Endothelial cell of umbilical vein (primary cell): Measurements from ENCODE around the gene EYS. TPM values are rescaled to one million over a fixed set of nuclear protein-coding genes. Genes with fewer than 3 reads are reported as not detected.

Experiments
- BruUV-seq: library from RNA; stranded (reverse); fragments of 400-500 nt; replicated peaks from 2 replicates; lab custom pipeline; 2021; lab: Mats Ljungman, UMichigan
- CTCF ChIA-PET: fragments of 300-600, 350-600 bp; sonication (Branson Sonifier 250); formaldehyde crosslinking; loops from one replicate; lab custom pipeline; 2021; ENCODE audit warnings: antibody characterized with exemption, inconsistent platforms; lab: Charles Lee
- POLR2A ChIA-PET: fragments of 300-600, 350-600 bp; sonication (Branson Sonifier 250); formaldehyde crosslinking; loops from one replicate; lab custom pipeline; 2021; ENCODE audit warnings: antibody characterized with exemption, inconsistent platforms; lab: Charles Lee
- DNase-seq: peaks from one replicate; pipeline ENCODE4 v3.0.0-alpha.2; 2011; ENCODE audit warnings: low read depth, low spot score
- FAIRE-seq: peaks from 2 replicates; lab custom pipeline; 2011; peaks lifted over from hg19 to GRCh38; lab: Jason Lieb, UNC
- H2AFZ ChIP-seq: 2 replicates; pipeline ENCODE4 v1.6.0; 2012; ENCODE audit warnings: low read depth, low read length, control low read depth, inconsistent platforms
- H3K27ac ChIP-seq: 2 replicates; pipeline ENCODE4 v1.5.1; 2011; ENCODE audit warnings: low read depth, mild to moderate bottlenecking, control low read depth, low read length, moderate library complexity; ENCODE audit not compliant: insufficient read depth
- H3K27me3 ChIP-seq, 2 experiments: 2 replicates each; pipeline versions ENCODE4 v1.6.0 to v1.6.1; 2011; ENCODE audit warnings: low read length in 2 of 2, mixed read lengths in 1 of 2; ENCODE audit not compliant: control insufficient read depth in 2 of 2, insufficient read depth in 2 of 2
- H3K36me3 ChIP-seq, 2 experiments: 2 replicates in 1 of 2; 3 replicates in 1 of 2; pipeline ENCODE4 v1.5.1; 2011; ENCODE audit warnings: low read length in 2 of 2, mild to moderate bottlenecking in 1 of 2, moderate library complexity in 1 of 2; ENCODE audit not compliant: control insufficient read depth in 2 of 2, insufficient read depth in 2 of 2; ENCODE audit errors: extremely low read depth in 1 of 2
- H3K4me1 ChIP-seq: 3 replicates; pipeline ENCODE4 v1.5.1; 2011; ENCODE audit warnings: mild to moderate bottlenecking, low read length; ENCODE audit not compliant: control insufficient read depth, insufficient read depth; ENCODE audit errors: extremely low read depth
- H3K4me2 ChIP-seq: 2 replicates; pipeline ENCODE4 v1.6.1; 2011; ENCODE audit warnings: low read length, control low read depth, mixed read lengths; ENCODE audit not compliant: insufficient read depth
- H3K4me3 ChIP-seq, 3 experiments: fragments of 200-600 bp in 1 of 3; sonication (generic), shearing (Covaris generic) in 1 of 3; replicated peaks in 1 of 3; 2 replicates each; pipeline ENCODE4 v1.5.1; 2011 to 2016; ENCODE audit warnings: control low read depth in 3 of 3, low read length in 3 of 3, mild to moderate bottlenecking in 2 of 3, inconsistent platforms in 1 of 3, low read depth in 1 of 3, moderate library complexity in 1 of 3; ENCODE audit not compliant: insufficient read depth in 1 of 3
- H3K79me2 ChIP-seq: 2 replicates; pipeline ENCODE4 v1.6.0; 2012; ENCODE audit warnings: low read length, inconsistent platforms; ENCODE audit not compliant: control insufficient read depth, insufficient read depth
- H3K9ac ChIP-seq: replicated peaks from 2 replicates; pipeline ENCODE3; 2011; ENCODE audit warnings: low read length, control low read depth; ENCODE audit not compliant: insufficient read depth; ENCODE audit errors: extremely low read depth
- H3K9me1 ChIP-seq: replicated peaks from 3 replicates; pipeline ENCODE4 v1.6.0; 2011; ENCODE audit warnings: mild to moderate bottlenecking, low read length; ENCODE audit not compliant: control insufficient read depth, insufficient read depth; ENCODE audit errors: extremely low read depth
- H3K9me3 ChIP-seq: replicated peaks from 2 replicates; pipeline ENCODE4 v1.5.1; 2012; ENCODE audit warnings: low read length, inconsistent platforms; ENCODE audit not compliant: control insufficient read depth, insufficient read depth
- H4K20me1 ChIP-seq: replicated peaks from 2 replicates; pipeline ENCODE3; 2011; ENCODE audit warnings: mild to moderate bottlenecking, low read length; ENCODE audit not compliant: control insufficient read depth, insufficient read depth; ENCODE audit errors: extremely low read depth
- EZH2 ChIP-seq: IDR thresholded peaks from 2 replicates; pipeline ENCODE4 v1.6.1; 2012; ENCODE audit warnings: borderline replicate concordance, low read depth, mild to moderate bottlenecking, moderate library complexity, low read length, inconsistent platforms; ENCODE audit not compliant: severe bottlenecking
- FOS ChIP-seq: IDR thresholded peaks from 2 replicates; pipeline ENCODE4 v1.6.1; 2011; ENCODE audit warnings: mild to moderate bottlenecking, low read length, moderate library complexity, borderline replicate concordance; ENCODE audit not compliant: insufficient read depth
- GATA2 ChIP-seq: IDR thresholded peaks from 2 replicates; pipeline ENCODE4 v1.7.0; 2011; ENCODE audit warnings: low read depth, mild to moderate bottlenecking, moderate library complexity, mixed read lengths, low read length; ENCODE audit not compliant: insufficient read length, insufficient read depth
- JUN ChIP-seq: IDR thresholded peaks from 2 replicates; pipeline ENCODE4 v1.6.1; 2011; ENCODE audit warnings: borderline replicate concordance, low read depth; ENCODE audit not compliant: insufficient read length, insufficient read depth
- MYC ChIP-seq: IDR thresholded peaks from one replicate; pipeline ENCODE4 v1.6.1; 2011; ENCODE audit warnings: mild to moderate bottlenecking, low read depth, low read length
- POLR2A ChIP-seq: IDR thresholded peaks from 2 replicates; pipeline ENCODE4 v1.6.1; 2012; ENCODE audit warnings: low read depth, mild to moderate bottlenecking, control low read depth, low read length
- POLR2AphosphoS5 ChIP-seq: IDR thresholded peaks from 2 replicates; pipeline ENCODE4 v1.6.1; 2012; ENCODE audit warnings: low read depth, mild to moderate bottlenecking, control low read depth, low read length, moderate library complexity; ENCODE audit not compliant: insufficient read depth
- dilution Hi-C: fragments of 300-500 bp; cut with MboI; formaldehyde crosslinking; loops from one replicate; pipeline ENCODE4 v1.15.0; 2019; ENCODE audit warnings: low sequenced_read_pairs; ENCODE audit not compliant: extremely low pct_ligation_motif_present
- intact Hi-C: fragments of 100-400 bp; cut with micrococcal nuclease; formaldehyde crosslinking; loops from one replicate; pipeline ENCODE4 v1.10.0; 2022
- polyA plus RNA-seq, 4 experiments: library from polyadenylated mRNA; depleted of rRNA in 3 of 4; stranded (reverse) in 3 of 4; unstranded in 1 of 4; fragments of >200 nt; gene quantifications; 2 replicates each; pipeline versions ENCODE4 v1.2.1 to v1.2.3, GENCODE V29; 2011 to 2012; ENCODE audit warnings: missing spikeins in 1 of 4
- total RNA-seq: library from RNA; stranded (reverse); gene quantifications from 2 replicates; pipeline ENCODE4 v1.2.3, GENCODE V29; 2021
- TF ChIP-seq, protein P1 (sequence below): IDR thresholded peaks from 2 replicates; pipeline ENCODE4 v1.6.1; 2011; ENCODE audit not compliant: insufficient read depth, insufficient read length
- TF ChIP-seq, protein P2 (sequence below), 2 donors: IDR thresholded peaks; 1 replicate in 1 of 2; 2 replicates in 1 of 2; pipeline ENCODE4 v1.5.1; 2011; ENCODE audit warnings: low read length in 2 of 2, mild to moderate bottlenecking in 2 of 2, moderate library complexity in 2 of 2, control low read depth in 1 of 2, inconsistent platforms in 1 of 2, low read depth in 1 of 2; ENCODE audit not compliant: insufficient read depth in 1 of 2; ENCODE audit errors: extremely low read depth in 1 of 2

Gene EYS
- total and polyA plus RNA-seq, 2 donors (not counting 3 experiments of a cell fraction or from before 2014, with no cell fraction given) = 0.01 to 0.27 TPM

DNA sequence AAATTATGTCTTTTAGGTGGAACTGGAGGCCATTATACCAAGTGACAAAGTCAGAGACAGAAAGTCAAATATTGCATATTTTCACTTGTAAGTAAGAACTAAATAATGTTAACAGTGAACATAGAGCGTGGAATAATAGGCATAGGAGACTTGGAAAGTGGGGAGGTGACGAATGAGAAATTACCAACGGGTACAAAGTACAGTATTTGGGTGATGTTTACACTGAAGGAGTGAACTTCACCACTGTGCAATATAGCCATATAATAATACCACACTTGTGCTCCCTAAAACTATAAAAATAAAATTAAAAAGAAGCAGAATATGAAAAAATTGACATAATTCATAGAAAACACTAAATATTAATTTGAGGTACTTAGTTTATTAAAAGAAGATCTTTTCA lies 14.9 kb downstream of the EYS start:
- Histone ChIP-seq H3K4me3 (no peak overlapping the region), H4K20me1 (no peaks in the 10 kb centered on the region), H3K9me3 (no peaks in the 10 kb centered on the region), H3K4me2 (no peak overlapping the region), H3K9me1 (no peaks in the 10 kb centered on the region), H3K79me2 (no peaks in the 10 kb centered on the region), H3K36me3 (no peaks in the 10 kb centered on the region), H3K4me1 (no peaks in the 10 kb centered on the region), H3K27ac (no peak overlapping the region), H3K27me3 (no peaks in the 10 kb centered on the region), H3K9ac (no peak overlapping the region), H2AFZ (no peak overlapping the region)
- no peak for DNase-seq
- TF ChIP-seq GATA2 (no peak), FOS (no peak), POLR2A (no peak), MYC (no peak), POLR2AphosphoS5 (no peak), EZH2 (no peak), JUN (no peak)
- TF ChIP-seq, protein P1, sequence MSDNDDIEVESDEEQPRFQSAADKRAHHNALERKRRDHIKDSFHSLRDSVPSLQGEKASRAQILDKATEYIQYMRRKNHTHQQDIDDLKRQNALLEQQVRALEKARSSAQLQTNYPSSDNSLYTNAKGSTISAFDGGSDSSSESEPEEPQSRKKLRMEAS = no peak
- TF ChIP-seq, protein P2, sequence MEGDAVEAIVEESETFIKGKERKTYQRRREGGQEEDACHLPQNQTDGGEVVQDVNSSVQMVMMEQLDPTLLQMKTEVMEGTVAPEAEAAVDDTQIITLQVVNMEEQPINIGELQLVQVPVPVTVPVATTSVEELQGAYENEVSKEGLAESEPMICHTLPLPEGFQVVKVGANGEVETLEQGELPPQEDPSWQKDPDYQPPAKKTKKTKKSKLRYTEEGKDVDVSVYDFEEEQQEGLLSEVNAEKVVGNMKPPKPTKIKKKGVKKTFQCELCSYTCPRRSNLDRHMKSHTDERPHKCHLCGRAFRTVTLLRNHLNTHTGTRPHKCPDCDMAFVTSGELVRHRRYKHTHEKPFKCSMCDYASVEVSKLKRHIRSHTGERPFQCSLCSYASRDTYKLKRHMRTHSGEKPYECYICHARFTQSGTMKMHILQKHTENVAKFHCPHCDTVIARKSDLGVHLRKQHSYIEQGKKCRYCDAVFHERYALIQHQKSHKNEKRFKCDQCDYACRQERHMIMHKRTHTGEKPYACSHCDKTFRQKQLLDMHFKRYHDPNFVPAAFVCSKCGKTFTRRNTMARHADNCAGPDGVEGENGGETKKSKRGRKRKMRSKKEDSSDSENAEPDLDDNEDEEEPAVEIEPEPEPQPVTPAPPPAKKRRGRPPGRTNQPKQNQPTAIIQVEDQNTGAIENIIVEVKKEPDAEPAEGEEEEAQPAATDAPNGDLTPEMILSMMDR (IDR thresholded peaks at IDR 0.05; ENCODE audit: extremely low read depth in 1 of 2, insufficient read depth in 1 of 2, low read depth in 1 of 2, low read length in 2 of 2) = no peak
- ChIA-PET CTCF (no interaction called here), POLR2A (no interaction called here)
- no peak for FAIRE-seq
- dilution Hi-C loops = no loop called here
- BruUV-seq = no TSS peak
- intact Hi-C loops = no loop called here
